Measurements from ENCODE around the gene ERAL1.
A peak's percentile ranks its signal among the peaks of the same experiment; 100 is the strongest.
"Not testable (repeated sequence)": the region's sequence is repeated elsewhere in the genome, so short reads cannot be mapped to it uniquely, and the experiment has no call there.

ERAL1 gene

DNA sequence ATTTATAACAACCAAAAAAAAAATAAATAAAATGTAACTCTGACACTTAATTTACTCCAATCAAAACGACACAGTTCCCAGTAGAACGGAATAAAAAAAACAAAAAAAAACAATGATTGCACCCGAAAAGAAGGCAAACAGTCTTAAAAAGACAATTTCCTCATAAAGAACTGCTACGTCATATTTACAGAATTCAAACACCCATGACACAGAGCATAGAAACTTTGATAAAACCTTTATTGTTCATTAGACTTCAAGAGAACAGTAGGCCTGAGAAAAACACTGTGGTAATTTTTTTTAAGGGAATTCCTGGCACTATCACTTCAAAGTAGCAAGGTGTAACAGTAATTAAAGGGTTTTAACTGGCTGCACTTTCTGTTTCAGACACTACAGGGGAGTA lies 38.3 kb upstream of the ERAL1 start:
- H3K4me3 ChIP-seq (ENCODE audit: low read length), result no peak overlapping the region
- TF ChIP-seq, protein P1, sequence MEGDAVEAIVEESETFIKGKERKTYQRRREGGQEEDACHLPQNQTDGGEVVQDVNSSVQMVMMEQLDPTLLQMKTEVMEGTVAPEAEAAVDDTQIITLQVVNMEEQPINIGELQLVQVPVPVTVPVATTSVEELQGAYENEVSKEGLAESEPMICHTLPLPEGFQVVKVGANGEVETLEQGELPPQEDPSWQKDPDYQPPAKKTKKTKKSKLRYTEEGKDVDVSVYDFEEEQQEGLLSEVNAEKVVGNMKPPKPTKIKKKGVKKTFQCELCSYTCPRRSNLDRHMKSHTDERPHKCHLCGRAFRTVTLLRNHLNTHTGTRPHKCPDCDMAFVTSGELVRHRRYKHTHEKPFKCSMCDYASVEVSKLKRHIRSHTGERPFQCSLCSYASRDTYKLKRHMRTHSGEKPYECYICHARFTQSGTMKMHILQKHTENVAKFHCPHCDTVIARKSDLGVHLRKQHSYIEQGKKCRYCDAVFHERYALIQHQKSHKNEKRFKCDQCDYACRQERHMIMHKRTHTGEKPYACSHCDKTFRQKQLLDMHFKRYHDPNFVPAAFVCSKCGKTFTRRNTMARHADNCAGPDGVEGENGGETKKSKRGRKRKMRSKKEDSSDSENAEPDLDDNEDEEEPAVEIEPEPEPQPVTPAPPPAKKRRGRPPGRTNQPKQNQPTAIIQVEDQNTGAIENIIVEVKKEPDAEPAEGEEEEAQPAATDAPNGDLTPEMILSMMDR (conservative IDR thresholded peaks at IDR 0.05; ENCODE audit: low read length), result no peak
- DNase-seq (ENCODE audit: low read depth), result no peak

DNA sequence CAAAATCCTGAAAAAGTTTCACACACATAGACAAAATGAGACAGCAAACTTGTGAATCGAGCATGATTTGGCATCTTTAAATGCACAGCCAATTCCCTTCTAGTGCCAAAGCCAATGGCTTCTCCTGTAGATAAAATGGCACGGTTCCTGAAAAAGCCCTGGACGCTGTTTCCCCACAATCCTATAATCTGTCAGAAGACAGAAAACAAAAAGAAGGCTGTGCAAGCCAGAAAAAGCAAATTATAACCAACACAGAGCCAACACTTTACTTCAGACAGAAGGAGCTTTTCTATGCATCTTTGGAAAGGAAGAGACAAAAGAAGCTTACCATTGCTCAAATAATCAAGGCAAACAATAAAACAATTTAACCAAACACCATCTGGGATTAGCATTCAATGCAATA lies 36.0 kb upstream of the ERAL1 start:
- no peak for DNase-seq (ENCODE audit: low read depth)
- TF ChIP-seq, protein P1 (conservative IDR thresholded peaks at IDR 0.05; ENCODE audit: low read length), result no peak
- H3K4me3 ChIP-seq (ENCODE audit: low read length), result no peak overlapping the region

DNA sequence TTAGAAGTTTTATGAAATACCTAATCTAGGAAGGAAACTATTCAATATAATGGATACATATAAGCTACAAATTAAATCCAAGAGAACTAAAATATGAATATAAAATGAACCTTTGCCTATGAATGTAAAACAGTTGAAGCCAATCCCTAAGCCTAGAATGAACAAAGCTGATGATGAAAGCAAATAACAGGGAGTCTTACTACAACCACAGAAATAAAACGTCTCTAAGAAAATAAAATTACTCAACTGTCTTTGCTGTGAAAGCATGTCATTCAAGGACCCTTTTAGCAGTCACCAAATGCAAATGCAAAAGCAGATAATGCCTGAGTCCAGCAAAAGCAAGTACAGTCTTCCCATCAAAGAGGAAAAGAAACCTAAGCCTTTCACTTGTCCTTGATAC lies 35.2 kb upstream of the ERAL1 start:
- no peak overlapping the region for H3K4me3 ChIP-seq (ENCODE audit: low read length)
- DNase-seq (ENCODE audit: low read depth), result no peak
- TF ChIP-seq, protein P1 (conservative IDR thresholded peaks at IDR 0.05; ENCODE audit: low read length), result no peak

DNA sequence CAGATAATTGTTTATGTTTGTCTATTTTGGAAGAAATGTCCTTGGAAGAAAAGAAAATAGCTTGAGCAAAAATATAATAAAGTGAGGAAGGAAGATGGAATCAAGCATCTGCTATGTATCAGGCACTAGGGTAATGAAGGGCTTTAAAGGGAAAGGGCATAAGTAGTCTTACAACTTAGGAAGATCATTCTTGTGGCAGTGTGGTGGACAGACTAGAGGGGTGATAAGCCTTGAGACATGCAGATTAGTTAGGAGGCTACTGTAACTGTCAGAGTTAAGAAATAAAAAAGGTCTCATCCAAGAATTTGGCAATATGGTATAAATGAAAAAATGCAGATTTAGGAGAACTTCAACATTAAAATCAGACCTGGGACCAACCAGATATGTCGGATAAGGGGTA lies 27.1 kb upstream of the ERAL1 start:
- no peak overlapping the region for H3K4me3 ChIP-seq (ENCODE audit: low read length)
- TF ChIP-seq, protein P1 (conservative IDR thresholded peaks at IDR 0.05; ENCODE audit: low read length), result no peak
- no peak for DNase-seq (ENCODE audit: low read depth)

DNA sequence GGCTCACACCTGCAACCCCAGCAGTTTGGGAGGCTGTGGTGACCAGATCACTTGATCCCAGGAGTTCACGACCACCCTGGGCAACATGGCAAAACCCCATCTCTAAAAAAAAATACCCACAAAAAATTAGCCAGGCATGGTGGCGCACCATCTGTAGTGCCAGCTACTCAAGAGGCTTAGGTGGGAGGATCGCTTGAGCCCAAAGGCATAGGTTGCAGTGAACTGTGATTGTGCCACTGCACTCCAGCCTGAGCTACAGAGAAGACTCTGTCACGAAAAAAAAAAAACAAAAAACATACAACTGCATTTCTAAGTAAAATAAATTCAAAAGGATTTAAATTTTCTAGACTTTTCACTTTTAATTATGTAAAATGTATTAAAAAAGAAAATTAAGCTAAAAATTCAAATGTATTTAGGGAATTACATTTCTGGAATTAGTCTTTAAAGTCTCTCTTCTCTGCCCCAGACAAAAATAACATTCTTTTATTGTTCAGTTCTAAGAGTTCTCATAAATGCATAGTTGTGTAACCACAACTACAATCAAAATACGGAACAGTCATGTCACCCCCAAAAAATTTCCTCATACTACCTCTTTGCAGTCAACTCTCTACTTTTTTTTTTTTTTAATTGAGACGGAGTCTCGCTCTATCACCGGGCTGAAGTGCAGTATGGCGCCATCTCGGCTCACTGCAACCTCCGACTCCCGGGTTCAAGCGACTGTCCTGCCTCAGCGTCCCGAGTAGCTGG lies 26.3 kb upstream of the ERAL1 start:
- TF ChIP-seq, protein P1 (conservative IDR thresholded peaks at IDR 0.05; ENCODE audit: low read length), result no peak
- no peak overlapping the region for H3K4me3 ChIP-seq (ENCODE audit: low read length)
- peak; percentile 40 for DNase-seq (ENCODE audit: low read depth)

DNA sequence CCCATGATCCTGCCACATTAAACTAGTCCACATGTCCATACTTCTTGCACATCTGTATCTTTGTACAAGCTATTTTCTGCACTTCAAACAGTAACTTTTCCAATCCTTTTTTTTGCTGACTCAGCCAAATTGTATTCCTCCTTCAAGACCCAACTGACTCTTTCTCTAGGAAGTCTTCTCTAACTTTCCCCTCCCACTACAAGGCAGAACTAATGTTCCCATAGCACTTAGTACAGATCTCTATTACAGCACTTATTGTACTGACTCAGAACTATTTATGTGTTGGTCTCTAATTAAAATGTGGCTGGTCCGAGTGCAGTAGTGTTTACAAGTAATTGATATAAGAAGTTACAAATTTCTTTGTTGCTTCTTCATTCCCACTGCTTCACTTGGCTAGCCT lies 20.4 kb upstream of the ERAL1 start:
- TF ChIP-seq, protein P1 (conservative IDR thresholded peaks at IDR 0.05; ENCODE audit: low read length), result no peak
- H3K4me3 ChIP-seq (ENCODE audit: low read length), result no peak overlapping the region
- no peak for DNase-seq (ENCODE audit: low read depth)

DNA sequence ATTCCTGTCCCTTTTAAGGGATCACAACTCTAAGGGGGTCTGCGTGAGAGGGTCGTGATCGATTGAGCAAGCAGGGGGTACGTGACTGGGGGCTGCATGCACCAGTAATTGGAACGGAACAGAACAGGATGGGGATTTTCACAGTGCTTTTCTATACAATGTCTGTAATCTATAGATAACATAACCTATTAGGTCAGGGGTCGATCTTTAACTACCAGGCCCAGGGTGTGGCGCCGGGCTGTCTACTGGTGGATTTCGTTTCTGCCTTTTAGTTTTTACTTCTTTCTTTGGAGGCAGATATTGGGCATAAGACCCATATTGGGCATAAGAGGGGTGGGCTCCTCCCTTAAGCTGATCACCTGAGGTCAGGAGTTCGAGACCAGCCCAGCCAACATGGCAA lies 18.3 kb upstream of the ERAL1 start:
- H3K4me3 ChIP-seq (ENCODE audit: low read length); DNase-seq (ENCODE audit: low read depth): not testable (repeated sequence)

Data from AG10803 (cell line).